Activated CD8-positive, alpha-beta T cell treated with anti-CD3 and anti-CD28 coated beads, Interleukin-2, amount 10 ng/mL, durations not matched to agents 7 days and 5 days (primary cell): ENCODE results near the gene NOM1. TPM values are rescaled to one million over a fixed set of nuclear protein-coding genes. Genes with fewer than 3 reads are reported as not detected.
A peak's percentile ranks its signal among the peaks of the same experiment; 100 is the strongest.

ENCODE experiments used
- ATAC-seq: fragments of 150-1000 bp; cut with Tn5 transposase; one replicate; pipeline ENCODE4 v1.10.0; 2021; ENCODE audit warnings: moderate library complexity
- CTCF ChIA-PET: fragments of 350-600 bp; sonication (Branson Sonifier 250); formaldehyde crosslinking; loops from one replicate; lab custom pipeline; 2021; ENCODE audit warnings: antibody characterized with exemption; lab: Charles Lee
- POLR2A ChIA-PET: fragments of 350-600 bp; sonication (Branson Sonifier 250); formaldehyde crosslinking; loops from one replicate; lab custom pipeline; 2021; ENCODE audit warnings: antibody characterized with exemption; lab: Charles Lee
- DNase-seq: peaks from one replicate; pipeline ENCODE4 v3.0.0-alpha.2; 2020
- H3K27ac Mint-ChIP-seq: one replicate; pipeline ENCODE4 v1.8.0; 2021; ENCODE audit warnings: mild to moderate bottlenecking, mixed read lengths
- H3K27me3 Mint-ChIP-seq: one replicate; pipeline ENCODE4 v1.8.0; 2021; ENCODE audit warnings: low read depth, mixed read lengths
- H3K36me3 Mint-ChIP-seq: one replicate; pipeline ENCODE4 v1.8.0; 2021; ENCODE audit warnings: low read depth, mixed read lengths
- H3K4me1 Mint-ChIP-seq: one replicate; pipeline ENCODE4 v1.8.0; 2021; ENCODE audit warnings: low read depth, mixed read lengths
- H3K4me3 Mint-ChIP-seq: one replicate; pipeline ENCODE4 v1.8.0; 2021; ENCODE audit warnings: mild to moderate bottlenecking, mixed read lengths
- H3K9me3 Mint-ChIP-seq: one replicate; pipeline ENCODE4 v1.8.0; 2022; ENCODE audit warnings: mixed read lengths; ENCODE audit not compliant: insufficient read depth
- total RNA-seq, 2 experiments: library from RNA; stranded (reverse); gene quantifications; one replicate each; pipeline ENCODE4 v1.2.3, GENCODE V29; 2021

Gene NOM1
- total RNA-seq, 2 experiments from 2014 or later, result 28.1 to 28.8 TPM

DNA sequence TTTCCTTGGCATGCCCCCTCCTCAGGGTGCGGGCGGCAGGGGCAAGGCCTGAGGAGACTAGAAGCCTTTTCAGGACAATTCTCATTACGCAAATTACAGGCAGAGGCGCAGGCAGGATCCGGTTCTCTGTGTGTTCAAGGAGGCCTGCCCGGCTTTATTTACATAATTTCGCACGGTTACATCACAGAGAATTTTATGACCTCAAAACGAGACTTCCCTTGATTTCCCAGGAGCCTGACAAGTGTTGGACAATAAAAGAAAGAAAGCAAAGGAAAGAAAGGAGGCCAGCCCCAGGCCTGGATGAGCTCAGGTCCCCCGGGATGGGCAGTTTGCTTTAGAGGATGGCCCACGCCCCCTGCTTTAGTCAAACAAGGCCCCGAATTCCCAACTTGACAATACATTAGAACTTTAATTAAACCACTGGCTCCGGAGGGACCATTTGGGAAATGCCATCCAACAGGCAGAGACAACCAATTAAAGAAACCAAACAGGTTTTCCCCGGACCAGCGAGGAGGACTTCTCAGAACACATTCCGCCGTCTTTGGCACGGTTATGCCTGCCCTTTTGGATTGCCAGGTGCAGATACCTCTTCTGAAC, 58.1 kb downstream of the NOM1 start:
- H3K27ac Mint-ChIP-seq, result no peak overlapping the region
- ChIA-PET CTCF (no interaction called here), POLR2A (interaction anchor here (0.5 kb wide), 1 partner anchor 59 kb away, joined by 3 read pairs; no protein-coding TSS in a partner anchor)
- DNase-seq, result no peak
- no peak for ATAC-seq
- H3K9me3 Mint-ChIP-seq, result no peaks in the 10 kb centered on the region
- no peak overlapping the region for H3K4me3 Mint-ChIP-seq
- no peaks in the 10 kb centered on the region for H3K36me3 Mint-ChIP-seq
- peaks cover 77% of the 10 kb centered on the region for H3K27me3 Mint-ChIP-seq
- H3K4me1 Mint-ChIP-seq, result peaks cover 20% of the 10 kb centered on the region

GRCh38 chr7:157008206-157009169, 59.0 kb downstream of the NOM1 start:
- CTCF ChIA-PET, result no interaction called here
- no peak overlapping the region for H3K27ac Mint-ChIP-seq

DNA sequence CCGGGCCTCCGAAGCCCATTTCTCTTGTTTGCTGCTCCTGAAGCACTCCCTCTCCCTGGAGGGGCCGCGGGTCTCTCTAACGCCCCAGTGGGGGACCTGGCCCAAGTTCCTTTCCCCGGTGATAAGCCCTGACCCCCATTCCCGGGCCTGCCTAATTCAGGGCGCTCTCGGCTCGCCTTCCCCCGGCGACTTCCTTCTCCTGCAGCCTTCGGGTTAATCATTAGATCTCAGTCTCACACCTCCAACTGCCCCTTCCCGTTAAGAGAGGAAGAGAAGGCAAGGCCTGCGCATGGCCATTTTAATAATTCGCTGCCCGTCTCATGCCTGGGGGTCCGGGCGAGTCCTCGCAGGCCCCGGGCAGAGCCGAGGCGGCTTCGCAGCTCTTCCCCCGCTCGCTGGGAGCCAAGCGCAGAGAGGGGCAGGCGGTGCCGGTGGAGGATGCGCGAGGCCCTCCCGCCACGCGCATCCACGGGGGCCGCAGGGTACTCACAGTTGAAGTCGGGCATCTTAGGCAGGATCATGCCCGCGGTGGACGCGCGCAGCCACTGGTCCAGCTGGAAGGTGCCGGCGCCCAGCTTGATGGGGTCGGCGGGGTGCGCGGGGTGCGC, 59.8 kb downstream of the NOM1 start:
- Mint-ChIP-seq H3K27ac (no peak overlapping the region), H3K4me1 (peaks cover 20% of the 10 kb centered on the region), H3K4me3 (peak overlapping the region; percentile 18), H3K9me3 (no peaks in the 10 kb centered on the region), H3K27me3 (peaks cover 79% of the 10 kb centered on the region), H3K36me3 (no peaks in the 10 kb centered on the region)
- ATAC-seq (no peak), DNase-seq (no peak)
- ChIA-PET CTCF (no interaction called here), POLR2A (no interaction called here)

More at GRCh38 chr7:157008206-157009169, 59.0 kb downstream of the NOM1 start:
- Mint-ChIP-seq H3K27me3 (peaks cover 80% of the 10 kb centered on the region), H3K4me1 (peaks cover 20% of the 10 kb centered on the region), H3K9me3 (no peaks in the 10 kb centered on the region), H3K36me3 (no peaks in the 10 kb centered on the region), H3K4me3 (peak overlapping the region; percentile 18)
- ATAC-seq (no peak), DNase-seq (no peak)
- POLR2A ChIA-PET, result no interaction called here

DNA sequence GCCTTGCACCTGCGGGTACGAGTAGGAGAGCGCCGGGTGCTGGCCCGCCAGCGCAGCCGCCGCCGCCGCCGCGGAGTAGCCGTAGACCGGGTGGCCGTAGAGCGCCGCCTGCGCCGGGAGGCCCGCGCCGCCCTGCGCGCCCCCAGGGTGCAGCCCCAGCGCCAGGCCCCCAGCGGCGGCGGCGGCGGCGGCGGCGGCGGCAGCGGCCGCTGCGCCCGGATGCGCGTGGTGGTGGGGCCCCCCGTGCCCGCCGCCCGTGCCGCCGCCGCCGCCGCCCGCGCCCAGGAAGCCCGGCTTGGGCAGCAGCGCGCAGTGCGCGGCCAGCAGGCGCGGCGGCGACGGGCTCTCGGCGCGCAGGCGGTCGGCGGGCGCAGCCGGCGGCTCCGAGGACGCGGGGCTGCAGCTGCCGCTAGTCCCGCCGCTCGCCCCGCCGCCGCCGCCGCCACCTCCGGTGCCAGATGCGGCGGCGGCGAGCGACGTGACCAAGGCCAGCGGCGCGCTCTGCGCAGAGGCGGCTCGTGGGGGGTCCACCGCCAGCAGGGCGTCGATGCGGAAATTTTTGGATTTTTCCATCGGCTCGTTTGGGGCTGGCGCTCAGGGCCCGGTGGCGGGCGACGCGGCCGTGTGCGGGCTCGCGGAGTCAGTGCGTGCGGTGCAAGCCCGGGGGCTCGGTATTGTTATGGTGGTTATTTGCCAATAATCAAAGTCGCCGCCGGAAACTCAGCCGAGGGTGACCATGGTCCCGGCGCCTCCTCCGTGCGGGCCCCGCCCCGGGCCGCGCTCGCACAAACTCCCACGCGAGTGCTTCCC, 60.5 kb downstream of the NOM1 start:
- ChIA-PET POLR2A (no interaction called here), CTCF (no interaction called here)
- ATAC-seq, result no peak
- Mint-ChIP-seq H3K27me3 (peaks cover 78% of the 10 kb centered on the region), H3K36me3 (no peaks in the 10 kb centered on the region), H3K27ac (no peak overlapping the region), H3K4me3 (peak overlapping the region; percentile 18), H3K9me3 (no peaks in the 10 kb centered on the region), H3K4me1 (peaks cover 18% of the 10 kb centered on the region)
- DNase-seq, result no peak

DNA sequence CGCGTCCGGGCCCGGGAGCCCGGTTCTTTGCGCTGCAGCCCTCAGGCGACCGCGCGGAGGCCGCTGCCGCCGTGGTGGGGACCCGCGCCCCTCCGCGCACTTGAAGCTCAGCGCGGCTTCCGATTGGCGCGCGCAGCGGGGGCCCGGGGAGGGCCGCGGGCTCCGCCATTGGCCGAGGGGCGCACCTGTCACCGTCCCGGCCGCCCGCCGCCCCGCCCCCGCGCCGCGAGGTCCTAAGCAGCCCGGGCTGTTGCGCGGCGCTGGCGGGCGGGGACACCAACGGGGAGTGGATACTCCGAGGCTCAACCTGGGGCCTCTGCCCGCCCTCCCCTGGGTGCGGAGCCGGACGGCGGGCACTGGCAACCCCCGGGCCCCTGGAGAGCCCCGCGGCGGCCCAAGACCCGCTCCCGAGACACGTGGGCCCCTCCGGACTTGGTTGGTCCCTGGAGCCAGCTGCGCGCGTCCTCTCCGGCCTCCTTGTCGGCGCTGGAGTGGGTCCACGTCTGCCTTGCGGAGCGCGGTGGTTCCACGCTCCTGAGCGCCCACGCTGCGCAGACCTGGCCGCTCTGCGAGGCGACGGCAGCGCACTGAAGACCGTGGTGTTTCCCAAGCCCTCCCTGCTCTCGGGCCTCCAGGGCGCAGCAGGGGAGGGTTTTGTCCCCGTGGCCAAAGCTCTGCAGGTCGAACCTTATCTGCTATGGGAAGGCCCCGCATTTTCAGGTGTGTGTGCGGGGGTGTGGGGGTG, 61.2 kb downstream of the NOM1 start, which contains the start of gene MNX1:
Gene MNX1, minus strand, starts transcription at position 76 of the 745 bp plus-strand sequence. CDS start 313 bp downstream, outside the sequence.
- ATAC-seq (peak; percentile 71), DNase-seq (peak; percentile 39)
- ChIA-PET CTCF (no interaction called here), POLR2A (no interaction called here)
- Mint-ChIP-seq H3K36me3 (no peaks in the 10 kb centered on the region), H3K4me3 (peak within 1 kb of the TSS; percentile 25), H3K9me3 (no peaks in the 10 kb centered on the region), H3K4me1 (peaks cover 18% of the 10 kb centered on the region), H3K27ac (no peak within 1 kb of the TSS), H3K27me3 (peaks cover 76% of the 10 kb centered on the region)

DNA sequence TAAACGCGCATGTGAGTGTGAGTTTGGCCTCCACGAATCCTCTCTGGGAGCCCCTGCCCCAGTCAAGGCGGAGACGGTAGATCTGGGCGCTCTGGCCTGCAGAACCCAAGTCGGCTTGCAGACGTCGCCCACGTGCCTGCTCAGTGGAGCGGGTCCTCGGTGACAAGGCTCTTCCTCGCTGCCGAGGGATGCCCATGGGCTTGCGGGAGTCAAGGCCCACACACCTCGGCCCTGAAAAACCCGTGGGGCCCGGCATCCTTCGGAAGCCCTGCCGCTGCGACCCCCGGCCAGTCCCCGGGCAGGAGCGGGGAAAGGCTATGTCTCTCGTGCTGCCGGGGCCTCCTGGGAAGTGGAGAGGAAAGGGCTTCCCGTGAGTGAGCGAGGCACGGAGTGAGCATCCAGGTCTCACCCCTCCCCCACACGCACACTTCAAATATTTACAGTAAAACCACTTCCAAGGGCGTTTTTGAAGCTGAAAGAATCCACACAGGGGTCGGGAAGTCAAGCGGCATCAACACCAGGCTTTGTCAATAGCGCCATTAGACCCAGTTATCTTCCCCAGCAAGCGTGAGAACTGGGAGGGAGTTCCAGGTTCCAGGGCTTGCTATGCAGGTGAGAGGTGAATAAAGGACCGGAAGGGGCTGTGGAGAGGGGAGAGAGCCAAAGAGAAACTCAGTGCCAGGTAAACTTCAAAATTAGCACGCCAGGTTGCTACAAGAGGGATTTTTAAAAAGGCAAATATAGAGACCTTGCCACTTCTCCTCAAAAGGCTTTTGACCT, 62.0 kb downstream of the NOM1 start:
- no peaks in the 10 kb centered on the region for H3K36me3 Mint-ChIP-seq
- H3K27ac Mint-ChIP-seq, result no peak overlapping the region
- CTCF ChIA-PET, result no interaction called here
- POLR2A ChIA-PET, result no interaction called here
- peaks cover 77% of the 10 kb centered on the region for H3K27me3 Mint-ChIP-seq
- H3K4me3 Mint-ChIP-seq, result peak overlapping the region; percentile 25
- no peaks in the 10 kb centered on the region for H3K9me3 Mint-ChIP-seq
- peaks cover 25% of the 10 kb centered on the region for H3K4me1 Mint-ChIP-seq
- no peak for DNase-seq
- no peak for ATAC-seq

DNA sequence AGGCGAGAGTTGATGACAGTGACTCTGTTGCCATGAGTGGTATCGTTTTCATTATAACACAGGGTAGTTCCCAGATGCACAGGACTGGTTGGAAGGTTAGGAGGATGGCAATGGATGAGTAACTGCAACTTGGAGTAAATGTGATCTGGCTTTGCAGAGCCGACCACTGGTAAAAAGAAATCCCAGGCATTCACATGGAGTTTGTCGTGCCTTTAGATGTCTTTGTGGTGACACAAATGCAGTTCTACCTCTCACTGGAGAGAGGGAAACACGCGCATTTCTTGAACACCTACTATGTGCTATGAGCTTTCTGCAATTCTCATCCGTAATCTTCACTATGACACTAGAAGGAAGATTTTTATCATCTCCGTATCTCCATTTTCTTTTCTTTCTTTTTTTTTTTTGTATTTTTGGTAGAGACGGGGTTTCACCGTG, 62.6 kb downstream of the NOM1 start:
- Mint-ChIP-seq H3K4me3 (no peak overlapping the region), H3K4me1 (peaks cover 29% of the 10 kb centered on the region), H3K27ac (no peak overlapping the region), H3K27me3 (peaks cover 76% of the 10 kb centered on the region), H3K36me3 (no peaks in the 10 kb centered on the region), H3K9me3 (no peaks in the 10 kb centered on the region)
- CTCF ChIA-PET, result no interaction called here
- POLR2A ChIA-PET, result no interaction called here
- no peak for DNase-seq
- no peak for ATAC-seq

DNA sequence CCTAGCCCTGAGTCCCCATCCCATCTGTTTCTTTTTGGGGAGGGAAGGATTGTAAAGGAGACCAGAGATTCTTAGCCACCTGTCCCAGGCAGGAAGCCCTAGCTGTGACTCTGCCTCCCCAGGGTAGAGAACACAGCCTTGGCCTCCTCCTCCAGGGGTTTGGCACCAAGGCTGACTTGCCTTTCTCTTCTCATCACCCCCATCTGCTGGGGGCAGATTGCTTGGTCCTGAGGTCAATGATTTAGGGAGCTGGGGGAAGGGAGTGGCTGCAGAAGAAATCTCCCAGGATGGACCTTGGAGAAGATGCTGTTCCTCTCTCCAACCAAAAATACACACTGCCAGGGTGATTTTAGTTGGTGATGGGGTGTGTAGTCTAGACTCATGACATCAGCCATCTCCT, 63.6 kb downstream of the NOM1 start:
- H3K4me1 Mint-ChIP-seq, result peaks cover 29% of the 10 kb centered on the region
- no peak for ATAC-seq
- peaks cover 73% of the 10 kb centered on the region for H3K27me3 Mint-ChIP-seq
- H3K27ac Mint-ChIP-seq, result no peak overlapping the region
- H3K9me3 Mint-ChIP-seq, result no peaks in the 10 kb centered on the region
- no peak overlapping the region for H3K4me3 Mint-ChIP-seq
- no peak for DNase-seq
- no peaks in the 10 kb centered on the region for H3K36me3 Mint-ChIP-seq
- ChIA-PET CTCF (no interaction called here), POLR2A (no interaction called here)

- ChIA-PET CTCF (no interaction called here), POLR2A (no interaction called here)
- H3K4me3 Mint-ChIP-seq, result no peak overlapping the region
- no peak overlapping the region for H3K27ac Mint-ChIP-seq
- H3K9me3 Mint-ChIP-seq, result no peaks in the 10 kb centered on the region
- ATAC-seq (no peak), DNase-seq (no peak)
- peaks cover 72% of the 10 kb centered on the region for H3K27me3 Mint-ChIP-seq
- H3K36me3 Mint-ChIP-seq, result no peaks in the 10 kb centered on the region
- peaks cover 34% of the 10 kb centered on the region for H3K4me1 Mint-ChIP-seq
Measured at GRCh38 chr7:157013602-157014549, 64.4 kb downstream of the NOM1 start.
